Measurements from ENCODE around the gene CDC26.
"Not testable (repeated sequence)": the region's sequence is repeated elsewhere in the genome, so short reads cannot be mapped to it uniquely, and the experiment has no call there.

Gene CDC26

DNA sequence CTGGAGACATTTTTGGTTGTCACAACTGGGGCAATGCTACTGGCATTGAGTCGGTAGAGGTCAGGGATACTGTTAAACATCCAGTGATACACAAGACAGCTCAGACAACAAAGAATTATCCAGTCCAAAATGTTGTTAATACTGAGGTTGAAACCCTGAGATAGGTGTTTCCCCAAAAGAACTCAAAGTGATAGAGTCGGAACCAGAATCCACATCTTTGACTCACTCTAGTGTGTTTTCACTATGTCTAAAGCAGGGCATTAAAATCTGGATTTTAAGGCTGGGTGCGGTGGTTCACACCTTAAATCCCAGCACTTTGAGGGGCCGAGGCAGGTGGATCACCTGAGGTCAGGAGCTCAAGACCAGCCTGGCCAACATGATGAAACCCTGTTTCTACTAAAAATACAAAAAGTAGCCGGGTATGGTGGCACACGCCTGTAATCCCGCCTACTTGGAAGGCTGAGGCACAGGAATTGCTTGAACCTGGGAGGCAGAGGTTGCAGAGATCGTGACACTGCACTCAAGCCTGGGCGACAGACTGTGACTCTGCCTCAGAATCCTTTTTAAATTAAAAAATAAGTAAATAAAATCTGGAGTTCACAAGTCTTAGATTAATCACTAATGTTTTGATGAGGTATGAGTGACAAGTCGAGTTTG is 37.0 kb downstream of the CDC26 start:
- TF ChIP-seq, protein P1, sequence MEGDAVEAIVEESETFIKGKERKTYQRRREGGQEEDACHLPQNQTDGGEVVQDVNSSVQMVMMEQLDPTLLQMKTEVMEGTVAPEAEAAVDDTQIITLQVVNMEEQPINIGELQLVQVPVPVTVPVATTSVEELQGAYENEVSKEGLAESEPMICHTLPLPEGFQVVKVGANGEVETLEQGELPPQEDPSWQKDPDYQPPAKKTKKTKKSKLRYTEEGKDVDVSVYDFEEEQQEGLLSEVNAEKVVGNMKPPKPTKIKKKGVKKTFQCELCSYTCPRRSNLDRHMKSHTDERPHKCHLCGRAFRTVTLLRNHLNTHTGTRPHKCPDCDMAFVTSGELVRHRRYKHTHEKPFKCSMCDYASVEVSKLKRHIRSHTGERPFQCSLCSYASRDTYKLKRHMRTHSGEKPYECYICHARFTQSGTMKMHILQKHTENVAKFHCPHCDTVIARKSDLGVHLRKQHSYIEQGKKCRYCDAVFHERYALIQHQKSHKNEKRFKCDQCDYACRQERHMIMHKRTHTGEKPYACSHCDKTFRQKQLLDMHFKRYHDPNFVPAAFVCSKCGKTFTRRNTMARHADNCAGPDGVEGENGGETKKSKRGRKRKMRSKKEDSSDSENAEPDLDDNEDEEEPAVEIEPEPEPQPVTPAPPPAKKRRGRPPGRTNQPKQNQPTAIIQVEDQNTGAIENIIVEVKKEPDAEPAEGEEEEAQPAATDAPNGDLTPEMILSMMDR (IDR thresholded peaks at IDR 0.05) = no peak
- TF ChIP-seq ZFX (IDR thresholded peaks at IDR 0.05; ENCODE audit: borderline replicate concordance) = no peak
- no peak overlapping the region for H3K27ac ChIP-seq

DNA sequence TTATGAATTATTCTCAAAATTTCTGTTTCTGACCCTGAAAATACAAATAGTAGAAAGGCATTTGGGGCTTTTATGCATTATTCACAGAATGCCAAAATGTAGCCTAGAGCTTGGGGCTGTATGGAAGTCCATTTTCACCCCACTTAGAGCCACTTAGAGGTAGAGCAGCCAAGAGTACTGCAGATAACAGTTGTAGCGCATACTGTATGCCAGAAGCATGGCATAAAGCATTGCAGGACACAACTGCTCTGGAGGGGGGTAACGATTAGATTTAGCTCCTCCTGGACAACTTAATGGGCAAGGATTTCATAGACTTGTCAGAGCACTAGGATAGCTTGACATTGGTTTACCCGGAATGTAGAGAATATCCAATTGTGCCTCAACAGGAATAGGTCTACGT is 38.3 kb downstream of the CDC26 start:
- TF ChIP-seq, protein P1 (IDR thresholded peaks at IDR 0.05) = no peak
- no peak for TF ChIP-seq ZFX (IDR thresholded peaks at IDR 0.05; ENCODE audit: borderline replicate concordance)
- H3K27ac ChIP-seq = no peak overlapping the region

DNA sequence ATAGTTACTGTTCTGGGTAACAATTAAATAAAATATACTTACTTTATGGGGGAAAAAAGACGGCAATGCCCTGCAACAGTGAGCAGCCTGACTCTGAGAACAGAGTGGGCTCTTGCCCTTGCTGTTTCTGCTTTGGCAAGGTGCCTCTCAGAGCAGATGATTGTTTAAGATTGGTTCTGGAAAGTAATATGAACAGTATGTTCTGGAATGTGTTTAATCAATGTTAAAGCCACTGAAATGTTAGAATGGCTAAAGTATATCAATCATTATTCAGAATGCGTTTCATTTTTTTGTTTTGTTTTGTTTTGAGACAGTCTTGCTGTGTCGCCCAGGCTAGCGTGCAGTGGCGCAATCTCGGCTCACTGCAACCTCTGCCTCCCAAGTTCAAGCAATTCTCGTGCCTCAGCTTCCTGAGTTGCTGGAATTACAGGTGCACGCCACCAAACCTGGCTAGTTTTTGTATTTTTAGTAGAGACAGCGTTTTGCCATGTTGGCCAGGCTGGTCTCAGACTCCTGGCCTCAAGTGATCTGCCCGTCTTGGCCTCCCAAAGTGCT is 39.6 kb downstream of the CDC26 start:
- H3K27ac ChIP-seq = not testable (repeated sequence)

DNA sequence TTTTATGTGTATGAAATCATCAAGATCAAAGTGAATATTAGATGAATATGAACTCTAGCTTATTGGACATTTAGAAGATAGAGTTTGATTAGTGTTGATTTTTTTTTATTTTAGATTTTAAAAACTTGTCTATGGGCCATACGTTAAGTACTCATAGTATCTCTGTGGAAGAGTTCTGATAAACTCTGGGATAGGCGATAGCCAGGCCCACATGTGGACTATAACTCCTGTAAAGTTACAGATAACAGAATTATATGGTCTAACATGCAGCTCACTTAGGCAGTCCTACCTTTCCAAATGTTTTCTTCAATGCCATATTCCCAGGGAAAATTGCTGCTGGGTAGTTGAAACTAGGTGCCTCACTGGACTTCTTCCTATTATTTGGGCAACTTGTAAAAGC is 43.7 kb downstream of the CDC26 start:
- TF ChIP-seq ZFX (IDR thresholded peaks at IDR 0.05; ENCODE audit: borderline replicate concordance) = no peak
- TF ChIP-seq, protein P1 (IDR thresholded peaks at IDR 0.05) = no peak
- no peak overlapping the region for H3K27ac ChIP-seq

DNA sequence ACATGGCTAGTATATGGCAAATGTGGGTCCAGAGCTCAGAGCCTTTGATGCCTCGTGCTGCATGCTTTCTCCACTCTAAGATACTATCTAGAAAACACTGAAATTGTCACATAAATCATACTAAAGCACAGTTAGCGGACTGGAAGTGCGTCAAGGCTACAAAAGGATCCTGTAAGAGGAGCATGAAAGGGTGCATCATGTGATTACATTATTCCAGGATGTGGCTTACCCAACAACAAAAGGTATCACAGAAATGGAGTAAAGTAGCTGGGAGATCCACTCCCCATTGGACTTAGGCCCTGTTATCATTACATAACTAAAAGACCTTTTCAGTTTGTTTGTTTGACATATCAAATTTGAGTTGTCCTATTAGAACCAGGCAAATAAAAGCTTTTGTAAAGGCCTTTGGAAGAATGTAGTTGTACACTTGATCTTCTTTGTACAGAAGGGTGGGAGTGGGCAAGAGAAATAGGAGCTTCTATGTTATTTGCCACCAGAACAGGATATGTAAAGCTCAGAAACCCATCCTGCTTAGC is 47.2 kb downstream of the CDC26 start:
- TF ChIP-seq, protein P1 (IDR thresholded peaks at IDR 0.05) = no peak
- no peak for TF ChIP-seq ZFX (IDR thresholded peaks at IDR 0.05; ENCODE audit: borderline replicate concordance)
- H3K27ac ChIP-seq = no peak overlapping the region

DNA sequence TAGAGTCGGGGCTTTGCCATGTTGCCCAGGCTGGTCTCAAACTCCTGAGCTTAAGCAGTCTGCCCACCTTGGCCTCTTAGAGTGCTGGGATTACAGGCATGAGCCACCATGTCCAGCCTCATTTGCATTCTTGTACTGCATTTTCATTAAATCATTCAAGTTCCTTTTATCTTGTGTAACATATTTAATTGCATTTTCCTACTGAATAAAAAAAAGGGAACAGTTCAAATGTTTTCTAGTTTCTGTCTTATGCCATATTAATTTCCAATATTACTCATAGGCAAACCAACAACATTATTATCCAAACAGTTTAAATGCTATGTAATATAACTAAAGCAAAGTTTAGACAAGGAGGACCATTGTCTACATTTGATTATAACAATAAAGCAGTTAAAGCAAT is 47.9 kb downstream of the CDC26 start:
- no peak for TF ChIP-seq ZFX (IDR thresholded peaks at IDR 0.05; ENCODE audit: borderline replicate concordance)
- TF ChIP-seq, protein P1 (IDR thresholded peaks at IDR 0.05) = no peak
- no peak overlapping the region for H3K27ac ChIP-seq

DNA sequence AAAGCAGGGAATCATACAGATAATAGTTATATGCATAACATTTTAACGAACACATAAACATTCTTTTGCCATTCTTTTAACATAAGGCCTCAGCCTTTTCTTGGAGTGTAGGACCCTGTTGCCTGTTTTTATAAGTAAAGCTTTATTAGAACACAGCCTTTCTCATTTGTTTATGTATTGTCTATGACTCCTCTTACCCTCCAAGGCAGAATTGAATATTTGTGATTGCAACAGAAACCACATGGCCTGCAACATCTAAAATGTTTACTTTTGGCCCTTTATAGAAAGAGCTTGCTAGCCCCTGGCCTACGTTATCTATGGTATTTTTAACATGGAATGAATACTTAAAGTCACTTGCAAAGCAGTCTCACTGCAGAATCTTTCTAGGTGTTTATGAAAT is 51.4 kb downstream of the CDC26 start:
- no peak overlapping the region for H3K27ac ChIP-seq
- TF ChIP-seq, protein P1 (IDR thresholded peaks at IDR 0.05) = no peak
- no peak for TF ChIP-seq ZFX (IDR thresholded peaks at IDR 0.05; ENCODE audit: borderline replicate concordance)

All from 22Rv1 (cell line).